ENCODE data around the gene DNAH8.

GRCh38 chr6:38728203-38728602 is 13.1 kb downstream of the DNAH8 start:
- TF ChIP-seq CTCF (IDR thresholded peaks at IDR 0.05), result no peak
- no peak for TF ChIP-seq EP300 (IDR thresholded peaks at IDR 0.05)
- TF ChIP-seq POLR2A (IDR thresholded peaks at IDR 0.05), result no peak
